H1 (cell line): Measurements from ENCODE around the gene PRRT4. TPM values are rescaled to one million over a fixed set of nuclear protein-coding genes. Genes with fewer than 3 reads are reported as not detected.

Source experiments
- CTCF ChIA-PET: fragments of 300-600 bp; sonication (Branson Sonifier 250); formaldehyde crosslinking; loops from one replicate; lab custom pipeline; 2021; ENCODE audit not compliant: partially characterized antibody; lab: Charles Lee
- POLR2A ChIA-PET: fragments of 300-600 bp; sonication (Branson Sonifier 250); formaldehyde crosslinking; loops from one replicate; lab custom pipeline; 2021; ENCODE audit warnings: inconsistent platforms; ENCODE audit not compliant: partially characterized antibody; lab: Charles Lee
- DNase-seq, 2 experiments: peaks; one replicate each; pipeline versions ENCODE4 v3.0.0 to v3.0.0-alpha.2; 2010 to 2022; ENCODE audit warnings: low spot score in 2 of 2, low read depth in 1 of 2, mixed read lengths in 1 of 2
- FAIRE-seq: peaks from 2 replicates; lab custom pipeline; 2011; peaks lifted over from hg19 to GRCh38; lab: Jason Lieb, UNC
- H2AFZ ChIP-seq: 2 replicates; pipeline ENCODE4 v1.8.1; 2012; ENCODE audit warnings: low read length, inconsistent platforms
- H2AK5ac ChIP-seq: 2 replicates; pipeline ENCODE4 v1.6.1; 2013; ENCODE audit warnings: low read depth, low read length
- H2BK120ac ChIP-seq: replicated peaks from 2 replicates; pipeline ENCODE3; 2013; ENCODE audit warnings: low read depth, low read length, inconsistent platforms
- H2BK12ac ChIP-seq: 2 replicates; pipeline ENCODE4 v1.6.1; 2013; ENCODE audit warnings: low read depth, low read length
- H2BK15ac ChIP-seq: 2 replicates; pipeline ENCODE4 v1.6.1; 2013; ENCODE audit warnings: low read length
- H2BK20ac ChIP-seq: 2 replicates; pipeline ENCODE4 v1.6.1; 2013; ENCODE audit warnings: low read length
- H2BK5ac ChIP-seq: 2 replicates; pipeline ENCODE4 v1.6.1; 2013; ENCODE audit warnings: low read depth, low read length
- H3K14ac ChIP-seq: 2 replicates; pipeline ENCODE4 v1.6.1; 2013; ENCODE audit warnings: inconsistent platforms; ENCODE audit not compliant: insufficient read length
- H3K18ac ChIP-seq: 2 replicates; pipeline ENCODE4 v1.6.1; 2013; ENCODE audit warnings: low read length; ENCODE audit errors: extremely low read depth
- H3K23ac ChIP-seq: 2 replicates; pipeline ENCODE4 v1.6.1; 2013; ENCODE audit warnings: inconsistent platforms; ENCODE audit not compliant: insufficient read length
- H3K23me2 ChIP-seq: 2 replicates; pipeline ENCODE4 v1.6.1; 2013; ENCODE audit warnings: low read depth, low read length
- H3K27ac ChIP-seq: 2 replicates; pipeline ENCODE4 v1.6.1; 2011; ENCODE audit warnings: low read depth, low read length, inconsistent platforms
- H3K27me3 ChIP-seq, 4 experiments: replicated peaks in 1 of 4; 1 replicate in 1 of 4; 2 replicates in 3 of 4; pipeline versions ENCODE4 v1.6.1 to v1.8.1; 2011 to 2013; ENCODE audit warnings: low read length in 3 of 4, mild to moderate bottlenecking in 3 of 4, inconsistent platforms in 2 of 4, mixed read lengths in 2 of 4, moderate library complexity in 1 of 4; ENCODE audit not compliant: control insufficient read depth in 3 of 4, insufficient read depth in 3 of 4; ENCODE audit errors: extremely low read depth in 1 of 4
- H3K36me3 ChIP-seq, 4 experiments: 2 replicates each; pipeline versions ENCODE4 v1.6.1 to v1.8.1; 2011 to 2013; ENCODE audit warnings: mild to moderate bottlenecking in 4 of 4, low read length in 3 of 4, moderate library complexity in 2 of 4, control low read depth in 1 of 4, inconsistent platforms in 1 of 4; ENCODE audit not compliant: insufficient read depth in 4 of 4, control insufficient read depth in 2 of 4
- H3K4ac ChIP-seq: replicated peaks from 2 replicates; pipeline ENCODE3; 2013; ENCODE audit warnings: low read length, low read depth, mixed read lengths, inconsistent platforms; ENCODE audit not compliant: insufficient read length
- H3K4me1 ChIP-seq, 4 experiments: replicated peaks in 1 of 4; 1 replicate in 1 of 4; 2 replicates in 3 of 4; pipeline versions ENCODE4 v1.6.1 to v1.8.1; 2011 to 2013; ENCODE audit warnings: low read length in 3 of 4, inconsistent platforms in 2 of 4, mixed read lengths in 1 of 4; ENCODE audit not compliant: insufficient read depth in 4 of 4, control insufficient read depth in 3 of 4
- H3K4me2 ChIP-seq, 2 experiments: 2 replicates each; pipeline versions ENCODE4 v1.6.1 to v1.8.1; 2011 to 2013; ENCODE audit warnings: low read depth in 2 of 2, low read length in 2 of 2, control low read depth in 1 of 2, inconsistent platforms in 1 of 2, mild to moderate bottlenecking in 1 of 2; ENCODE audit not compliant: insufficient read depth in 1 of 2
- H3K4me3 ChIP-seq, 4 experiments: fragments of 200-600, 300-600 bp in 1 of 4; sonication (generic), shearing (Covaris generic), sonication (Bioruptor Twin) in 1 of 4; 2 replicates each; pipeline versions ENCODE4 v1.5.1 to v1.8.1; 2011 to 2016; ENCODE audit warnings: low read length in 4 of 4, low read depth in 3 of 4, control low read depth in 2 of 4, inconsistent platforms in 2 of 4, mild to moderate bottlenecking in 2 of 4, mixed read lengths in 1 of 4, moderate library complexity in 1 of 4; ENCODE audit not compliant: insufficient read depth in 2 of 4; ENCODE audit errors: extremely low read depth in 1 of 4
- H3K56ac ChIP-seq: replicated peaks from 2 replicates; pipeline ENCODE3; 2013; ENCODE audit warnings: low read depth, mild to moderate bottlenecking, mixed read lengths, low read length, inconsistent platforms; ENCODE audit not compliant: insufficient read length
- H3K79me1 ChIP-seq: 2 replicates; pipeline ENCODE4 v1.6.1; 2013; ENCODE audit warnings: low read depth, low read length, control low read depth
- H3K79me2 ChIP-seq, 2 experiments: 2 replicates each; pipeline versions ENCODE4 v1.6.1 to v1.8.1; 2012 to 2013; ENCODE audit warnings: low read length in 2 of 2, mild to moderate bottlenecking in 2 of 2, inconsistent platforms in 1 of 2; ENCODE audit not compliant: insufficient read depth in 2 of 2, control insufficient read depth in 1 of 2
- H3K9ac ChIP-seq, 4 experiments: replicated peaks in 1 of 4; 1 replicate in 1 of 4; 2 replicates in 3 of 4; pipeline versions ENCODE4 v1.6.1 to v1.8.1; 2011 to 2013; ENCODE audit warnings: low read depth in 3 of 4, low read length in 3 of 4, control low read depth in 2 of 4, mild to moderate bottlenecking in 2 of 4, moderate library complexity in 2 of 4, inconsistent platforms in 1 of 4; ENCODE audit errors: extremely low read depth in 1 of 4
- H3K9me3 ChIP-seq, 2 experiments: 2 replicates each; pipeline versions ENCODE4 v1.6.1 to v1.8.1; 2012 to 2013; ENCODE audit warnings: mild to moderate bottlenecking in 2 of 2, moderate library complexity in 2 of 2, control low read depth in 1 of 2, inconsistent platforms in 1 of 2, low read depth in 1 of 2, low read length in 1 of 2, mixed read lengths in 1 of 2; ENCODE audit not compliant: insufficient read depth in 2 of 2
- H4K20me1 ChIP-seq, 2 experiments: replicated peaks in 1 of 2; 2 replicates each; pipeline versions ENCODE3 to v1.8.1; 2011 to 2013; ENCODE audit warnings: inconsistent platforms in 2 of 2, low read length in 2 of 2, mild to moderate bottlenecking in 1 of 2; ENCODE audit not compliant: insufficient read depth in 2 of 2, control insufficient read depth in 1 of 2
- H4K5ac ChIP-seq: 2 replicates; pipeline ENCODE4 v1.6.1; 2013; ENCODE audit warnings: low read length, low read depth, mixed read lengths, inconsistent platforms; ENCODE audit not compliant: insufficient read length
- H4K8ac ChIP-seq: 2 replicates; pipeline ENCODE4 v1.8.0; 2013; ENCODE audit warnings: mild to moderate bottlenecking, moderate library complexity, low read length, inconsistent platforms; ENCODE audit not compliant: insufficient read depth; ENCODE audit errors: extremely low read depth
- H4K91ac ChIP-seq: replicated peaks from 2 replicates; pipeline ENCODE3; 2013; ENCODE audit warnings: low read length, mixed read lengths, inconsistent platforms; ENCODE audit not compliant: insufficient read length
- ASH2L ChIP-seq: fragments of 200-600, 300-600 bp; sonication (generic); IDR thresholded peaks from one replicate; pipeline ENCODE4 v1.7.1; 2017; ENCODE audit warnings: low read length
- ATF3 ChIP-seq: IDR thresholded peaks from 2 replicates; pipeline ENCODE4 v1.6.1; 2011; ENCODE audit warnings: low read depth, mild to moderate bottlenecking, low read length; ENCODE audit not compliant: insufficient read depth
- HDAC6 ChIP-seq: IDR thresholded peaks from one replicate; pipeline ENCODE4 v1.7.1; 2012; ENCODE audit warnings: low read depth, mild to moderate bottlenecking, inconsistent platforms, low read length, moderate library complexity
- KDM4A ChIP-seq: IDR thresholded peaks from one replicate; pipeline ENCODE4 v1.7.1; 2012; ENCODE audit warnings: low read depth, mild to moderate bottlenecking, moderate library complexity, low read length, inconsistent platforms; ENCODE audit not compliant: severe bottlenecking
- NRF1 ChIP-seq: IDR thresholded peaks from 2 replicates; pipeline ENCODE4 v1.6.1; 2011; ENCODE audit warnings: mild to moderate bottlenecking, low read depth, low read length, improper control_type of control experiment
- RAD21 ChIP-seq, 2 experiments: IDR thresholded peaks in 1 of 2; conservative IDR thresholded peaks in 1 of 2; 2 replicates each; pipeline ENCODE4 v1.6.1; 2011; ENCODE audit warnings: low read depth in 2 of 2, low read length in 2 of 2, improper control_type of control experiment in 1 of 2, inconsistent platforms in 1 of 2, mild to moderate bottlenecking in 1 of 2, moderate library complexity in 1 of 2
- RFX5 ChIP-seq: IDR thresholded peaks from 2 replicates; pipeline ENCODE4 v1.6.1; 2011; ENCODE audit warnings: low read depth, low read length, improper control_type of control experiment, borderline replicate concordance
- SP2 ChIP-seq: IDR thresholded peaks from 2 replicates; pipeline ENCODE4 v1.6.1; 2012; ENCODE audit warnings: mild to moderate bottlenecking, low read length, inconsistent platforms
- TAF7 ChIP-seq: optimal IDR thresholded peaks from 2 replicates; pipeline ENCODE3; 2011; ENCODE audit warnings: low read depth, mild to moderate bottlenecking, inconsistent platforms, low read length, moderate library complexity, borderline replicate concordance
- TEAD4 ChIP-seq: IDR thresholded peaks from 2 replicates; pipeline ENCODE4 v1.6.1; 2012; ENCODE audit warnings: low read depth, low read length, inconsistent platforms, mixed read lengths
- WGBS, 2 experiments: shearing (Covaris generic) in 1 of 2; methylation state at CpG; one replicate each; pipeline versions ENCODE4 v1.1.6 to v1.1.7; 2013 to 2015; ENCODE audit warnings: low lambda C conversion rate in 2 of 2, mixed read lengths in 2 of 2, inconsistent platforms in 1 of 2, low coverage in 1 of 2, missing lambda C conversion rate in 1 of 2; ENCODE audit not compliant: insufficient replicate concordance in 2 of 2, insufficient coverage in 1 of 2, insufficient read length in 1 of 2; ENCODE audit errors: extremely low coverage in 1 of 2, missing lambda C conversion rate in 1 of 2; 5-methylcytosine and 5-hydroxymethylcytosine counted together
- polyA plus RNA-seq, 7 experiments: library from polyadenylated mRNA; depleted of rRNA in 3 of 7; stranded (reverse) in 5 of 7; unstranded in 2 of 7; fragments of >200 nt in 5 of 7; fragments of 200-250 nt in 2 of 7; gene quantifications; 1 replicate in 5 of 7; 2 replicates in 1 of 7; 4 replicates in 1 of 7; pipeline versions ENCODE4 v1.2.1 to v1.2.3, GENCODE V29; 2011 to 2013; ENCODE audit warnings: missing spikeins in 2 of 7, mixed read lengths in 2 of 7
- total RNA-seq: library from RNA; stranded (reverse); fragmentation: NEBNext Ultra II Directional; extraction: Animal tissue kit (Norgen Biotek cat#: 25700); gene quantifications from 2 replicates; pipeline ENCODE4 v1.2.1, GENCODE V29; 2021

The PRRT4 gene
- total and polyA plus RNA-seq, 2 of the 8 experiments (the other 6 are each of a cell fraction or from before 2014, with no cell fraction given) = 0.34 to 1.0 TPM

- H2BK5ac ChIP-seq = no peak overlapping the region
- CTCF ChIA-PET = interaction anchor here (1.0 to 16.7 kb wide), 8 partner anchors 8 to 34 kb away, joined by 3 to 275 read pairs (median 4); partner anchors contain the start of gene RBM28
- H2BK20ac ChIP-seq = no peak overlapping the region
- no peak overlapping the region for H3K4me2 ChIP-seq
- 0 out of 7 replicates have a peak, but pooled peaks cover 0 to under 1% (median 0%) of the 10 kb centered on the region in 4 experiments for H3K27me3 ChIP-seq
- no peak overlapping the region for H2AK5ac ChIP-seq
- H3K4ac ChIP-seq = no peak overlapping the region
- H2BK12ac ChIP-seq = no peak overlapping the region
- no peak overlapping the region for H3K27ac ChIP-seq
- no peak overlapping the region for H3K56ac ChIP-seq
- no peaks in the 10 kb centered on the region for H3K79me2 ChIP-seq
- no peaks in the 10 kb centered on the region for H3K36me3 ChIP-seq
- H3K18ac ChIP-seq = no peak overlapping the region
- no peak overlapping the region for H2AFZ ChIP-seq
- no peak overlapping the region for H3K9ac ChIP-seq
- 98% methylated on average over 2 of the region's 2 CpGs; no CpG with 5 or more reads in 1 of the 2 experiments for WGBS, 2 experiments
- H3K4me1 ChIP-seq = no peaks in the 10 kb centered on the region
- TF ChIP-seq KDM4A = no peak
- no peak for TF ChIP-seq RAD21 (IDR thresholded peaks at IDR 0.05 in 1 of 2, conservative IDR thresholded peaks at IDR 0.05 in 1 of 2; ENCODE audit: low read depth in 2 of 2, low read length in 2 of 2)
- TF ChIP-seq RFX5 = no peak
- TF ChIP-seq HDAC6 = no peak
- no peak for TF ChIP-seq ATF3
- TF ChIP-seq TEAD4 = no peak
- TF ChIP-seq SP2 = no peak
- TF ChIP-seq TAF7 = no peak
- no peak for TF ChIP-seq NRF1
- no peak for TF ChIP-seq ASH2L
- TF ChIP-seq, all 59 proteins: peak for 0
- Histone ChIP-seq H2BK15ac (no peak overlapping the region), H3K9me3 (no peaks in the 10 kb centered on the region), H3K79me1 (no peaks in the 10 kb centered on the region), H3K23me2 (no peaks in the 10 kb centered on the region), H4K91ac (no peak overlapping the region), H2BK120ac (no peak overlapping the region), H3K14ac (no peak overlapping the region), H4K20me1 (no peaks in the 10 kb centered on the region), H4K8ac (no peak overlapping the region), H3K23ac (no peak overlapping the region), H4K5ac (no peak overlapping the region), H3K4me3 (no peak overlapping the region)
- no peak for FAIRE-seq
- POLR2A ChIA-PET = no interaction called here
- no peak for DNase-seq
Measured at GRCh38 chr7:128373606-128374005, 12.1 kb upstream of the PRRT4 start.
